ENCODE data around the gene LTK. TPM values are rescaled to one million over a fixed set of nuclear protein-coding genes. Genes with fewer than 3 reads are reported as not detected.

The LTK gene
- total RNA-seq (under 1 TPM; 0.27 to 0.31 TPM), polyA plus RNA-seq (7.3 TPM)

GRCh38 chr15:41513506-41514227 lies at the start of gene LTK:
Gene LTK (minus strand): TSS chr15:41513827. CDS start chr15:41513709, 118 bp downstream.
- H3K36me3 ChIP-seq (ENCODE audit: insufficient read depth, low read length), result no peaks in the 10 kb centered on the region
- H3K4me1 ChIP-seq (ENCODE audit: insufficient read depth, low read length), result peaks cover 26% of the 10 kb centered on the region
- ChIA-PET POLR2A (no interaction called here), CTCF (interaction anchor here (1.9 kb wide), 1 partner anchor 48 kb away, joined by 4 read pairs; no protein-coding TSS in a partner anchor)
- H3K4me3 ChIP-seq (ENCODE audit: low read length), result peak within 1 kb of the TSS; percentile 58
- H3K36me3 Mint-ChIP-seq, result peaks cover 0 to 9% (median 3%) of the 10 kb centered on the region in 3 donors
- H3K27ac ChIP-seq (ENCODE audit: low read depth, low read length), result peak within 1 kb of the TSS; percentile 47
- no peaks in the 10 kb centered on the region for H3K9me3 Mint-ChIP-seq
- H3K27ac Mint-ChIP-seq, result peak within 1 kb of the TSS; percentile 56 to 97 (median 90)
- H3K4me3 Mint-ChIP-seq, result peak within 1 kb of the TSS; percentile 80 to 96 (median 89)
- H3K27me3 ChIP-seq (ENCODE audit: insufficient read depth, low read length, poor library complexity, severe bottlenecking), result peaks cover 17% of the 10 kb centered on the region
- peaks cover 21 to 23% of the 10 kb centered on the region in 2 donors for H3K27me3 Mint-ChIP-seq
- H3K9me3 ChIP-seq (ENCODE audit: low read length), result no peaks in the 10 kb centered on the region
- DNase-seq, result peak in 2 of 5 donors; percentile 24 to 49
- peaks cover 26 to 32% (median 29%) of the 10 kb centered on the region in 3 donors for H3K4me1 Mint-ChIP-seq

GRCh38 chr15:41562784-41563198 lies 49.2 kb upstream of the LTK start:
- DNase-seq, result no peak
- CTCF ChIA-PET, result no interaction called here
- H3K4me1 Mint-ChIP-seq, result peaks cover 8 to 15% (median 12%) of the 10 kb centered on the region in 3 donors
- H3K4me3 Mint-ChIP-seq, result peak overlapping the region in 2 of 7 donors; percentile 6 to 79
- no peaks in the 10 kb centered on the region for H3K9me3 Mint-ChIP-seq
- Histone ChIP-seq H3K9me3 (ENCODE audit: low read length) (no peaks in the 10 kb centered on the region), H3K4me1 (ENCODE audit: insufficient read depth, low read length) (peaks cover 16% of the 10 kb centered on the region), H3K27me3 (ENCODE audit: insufficient read depth, low read length, poor library complexity, severe bottlenecking) (peaks cover 8% of the 10 kb centered on the region), H3K36me3 (ENCODE audit: insufficient read depth, low read length) (no peaks in the 10 kb centered on the region), H3K4me3 (ENCODE audit: low read length) (no peak overlapping the region), H3K27ac (ENCODE audit: low read depth, low read length) (no peak overlapping the region)
- POLR2A ChIA-PET, result interaction anchor here (0.7 kb wide), 1 partner anchor 296 kb away, joined by 5 read pairs; no protein-coding TSS in a partner anchor
- H3K27ac Mint-ChIP-seq, result no peak overlapping the region
- peaks cover 0 to 1% (median 0%) of the 10 kb centered on the region in 3 donors for H3K36me3 Mint-ChIP-seq
- H3K27me3 Mint-ChIP-seq, result peaks cover 21 to 28% of the 10 kb centered on the region in 2 donors

- Mint-ChIP-seq H3K4me1 (peaks cover 12 to 18% (median 16%) of the 10 kb centered on the region in 3 donors), H3K27me3 (peaks cover 21 to 28% of the 10 kb centered on the region in 2 donors), H3K36me3 (peaks cover 0 to 1% (median 0%) of the 10 kb centered on the region in 3 donors), H3K4me3 (peak overlapping the region in 1 of 7 donors; percentile 6), H3K9me3 (no peaks in the 10 kb centered on the region), H3K27ac (peak overlapping the region in 1 of 8 donors; percentile 38)
- Histone ChIP-seq H3K9me3 (ENCODE audit: low read length) (no peaks in the 10 kb centered on the region), H3K27ac (ENCODE audit: low read depth, low read length) (no peak overlapping the region), H3K27me3 (ENCODE audit: insufficient read depth, low read length, poor library complexity, severe bottlenecking) (peaks cover 8% of the 10 kb centered on the region), H3K4me1 (ENCODE audit: insufficient read depth, low read length) (peaks cover 18% of the 10 kb centered on the region), H3K36me3 (ENCODE audit: insufficient read depth, low read length) (no peaks in the 10 kb centered on the region), H3K4me3 (ENCODE audit: low read length) (no peak overlapping the region)
- CTCF ChIA-PET, result no interaction called here
- DNase-seq, result no peak
- POLR2A ChIA-PET, result interaction anchor here (0.7 kb wide), 1 partner anchor 297 kb away, joined by 5 read pairs; no protein-coding TSS in a partner anchor
These were observed 48.6 kb upstream of the LTK start for GRCh38 chr15:41562244-41562643.

GRCh38 chr15:41561777-41562145 lies 48.1 kb upstream of the LTK start:
- Histone ChIP-seq H3K27me3 (ENCODE audit: insufficient read depth, low read length, poor library complexity, severe bottlenecking) (peaks cover 8% of the 10 kb centered on the region), H3K4me1 (ENCODE audit: insufficient read depth, low read length) (peaks cover 18% of the 10 kb centered on the region), H3K27ac (ENCODE audit: low read depth, low read length) (no peak overlapping the region), H3K36me3 (ENCODE audit: insufficient read depth, low read length) (no peaks in the 10 kb centered on the region), H3K9me3 (ENCODE audit: low read length) (no peaks in the 10 kb centered on the region), H3K4me3 (ENCODE audit: low read length) (no peak overlapping the region)
- H3K27me3 Mint-ChIP-seq, result peaks cover 21 to 28% of the 10 kb centered on the region in 2 donors
- no peak for DNase-seq
- peaks cover 12 to 18% (median 17%) of the 10 kb centered on the region in 3 donors for H3K4me1 Mint-ChIP-seq
- H3K27ac Mint-ChIP-seq, result no peak overlapping the region
- CTCF ChIA-PET, result no interaction called here
- no peaks in the 10 kb centered on the region for H3K9me3 Mint-ChIP-seq
- peaks cover 0 to 1% (median 0%) of the 10 kb centered on the region in 3 donors for H3K36me3 Mint-ChIP-seq
- POLR2A ChIA-PET, result no interaction called here
- H3K4me3 Mint-ChIP-seq, result peak overlapping the region in 2 of 7 donors; percentile 50 to 51

- H3K9me3 ChIP-seq (ENCODE audit: low read length), result no peaks in the 10 kb centered on the region
- H3K27ac ChIP-seq (ENCODE audit: low read depth, low read length), result no peak overlapping the region
- Mint-ChIP-seq H3K4me3 (peak overlapping the region in 4 of 7 donors; percentile 43 to 74 (median 60)), H3K27me3 (peaks cover 21 to 28% of the 10 kb centered on the region in 2 donors), H3K4me1 (peaks cover 12 to 18% (median 18%) of the 10 kb centered on the region in 3 donors), H3K27ac (no peak overlapping the region), H3K36me3 (peaks cover 0 to 1% (median 0%) of the 10 kb centered on the region in 3 donors), H3K9me3 (no peaks in the 10 kb centered on the region)
- POLR2A ChIA-PET, result no interaction called here
- H3K36me3 ChIP-seq (ENCODE audit: insufficient read depth, low read length), result no peaks in the 10 kb centered on the region
- no peak overlapping the region for H3K4me3 ChIP-seq (ENCODE audit: low read length)
- CTCF ChIA-PET, result interaction anchor here (1.1 kb wide), 1 partner anchor 213 kb away, joined by 3 read pairs; the partner anchor contains the start of gene MAPKBP1
- H3K27me3 ChIP-seq (ENCODE audit: insufficient read depth, low read length, poor library complexity, severe bottlenecking), result peaks cover 8% of the 10 kb centered on the region
- peaks cover 18% of the 10 kb centered on the region for H3K4me1 ChIP-seq (ENCODE audit: insufficient read depth, low read length)
- DNase-seq, result no peak
These were observed 47.6 kb upstream of the LTK start for GRCh38 chr15:41561104-41561776.

- Histone ChIP-seq H3K36me3 (ENCODE audit: insufficient read depth, low read length) (no peaks in the 10 kb centered on the region), H3K9me3 (ENCODE audit: low read length) (no peaks in the 10 kb centered on the region), H3K4me1 (ENCODE audit: insufficient read depth, low read length) (peaks cover 18% of the 10 kb centered on the region), H3K4me3 (ENCODE audit: low read length) (no peak overlapping the region), H3K27me3 (ENCODE audit: insufficient read depth, low read length, poor library complexity, severe bottlenecking) (peaks cover 8% of the 10 kb centered on the region), H3K27ac (ENCODE audit: low read depth, low read length) (no peak overlapping the region)
- CTCF ChIA-PET, result interaction anchor here (1.1 kb wide), 1 partner anchor 214 kb away, joined by 3 read pairs; the partner anchor contains the start of gene MAPKBP1
- POLR2A ChIA-PET, result no interaction called here
- H3K4me1 Mint-ChIP-seq, result peaks cover 12 to 18% (median 18%) of the 10 kb centered on the region in 3 donors
- peak overlapping the region; percentile 43 to 79 (median 69) for H3K4me3 Mint-ChIP-seq
- peaks cover 21 to 28% of the 10 kb centered on the region in 2 donors for H3K27me3 Mint-ChIP-seq
- no peak for DNase-seq
- H3K36me3 Mint-ChIP-seq, result peaks cover 0 to 1% (median 0%) of the 10 kb centered on the region in 3 donors
- peak overlapping the region in 3 of 8 donors; percentile 23 to 56 (median 36) for H3K27ac Mint-ChIP-seq
- no peaks in the 10 kb centered on the region for H3K9me3 Mint-ChIP-seq
These were observed 46.9 kb upstream of the LTK start for GRCh38 chr15:41560572-41560874.

- Mint-ChIP-seq H3K27me3 (peaks cover 21 to 22% of the 10 kb centered on the region in 2 donors), H3K4me3 (peak overlapping the region; percentile 69 to 88 (median 79)), H3K27ac (peak overlapping the region in 4 of 8 donors; percentile 36 to 83 (median 73)), H3K9me3 (no peaks in the 10 kb centered on the region), H3K4me1 (peaks cover 17 to 18% (median 18%) of the 10 kb centered on the region in 3 donors), H3K36me3 (peaks cover 0 to 1% (median 0%) of the 10 kb centered on the region in 3 donors)
- Histone ChIP-seq H3K4me1 (ENCODE audit: insufficient read depth, low read length) (peaks cover 18% of the 10 kb centered on the region), H3K4me3 (ENCODE audit: low read length) (peak overlapping the region; percentile 28), H3K36me3 (ENCODE audit: insufficient read depth, low read length) (no peaks in the 10 kb centered on the region), H3K9me3 (ENCODE audit: low read length) (no peaks in the 10 kb centered on the region), H3K27me3 (ENCODE audit: insufficient read depth, low read length, poor library complexity, severe bottlenecking) (peaks cover 8% of the 10 kb centered on the region), H3K27ac (ENCODE audit: low read depth, low read length) (peak overlapping the region; percentile 9)
- DNase-seq, result no peak
- CTCF ChIA-PET, result no interaction called here
- POLR2A ChIA-PET, result interaction anchor here (0.6 kb wide), 1 partner anchor 52 kb away, joined by 4 read pairs; no protein-coding TSS in a partner anchor
These were observed 45.7 kb upstream of the LTK start for GRCh38 chr15:41559239-41559782.

Data from CD8-positive, alpha-beta memory T cell (primary cell).